ENCODE results near the gene WDR77.

The WDR77 gene

GRCh38 chr1:111469539-111469938 is 20.5 kb upstream of the WDR77 start:
- H3K9me3 ChIP-seq (ENCODE audit: control insufficient read depth, low read length): no peaks in the 10 kb centered on the region
- H3K27ac ChIP-seq (ENCODE audit: low read depth, low read length, severe bottlenecking): no peak overlapping the region
- H3K36me3 ChIP-seq (ENCODE audit: control insufficient read depth, insufficient read depth, low read length): peaks cover 17% of the 10 kb centered on the region
- no peak overlapping the region for H3K4me3 ChIP-seq (ENCODE audit: extremely low read depth, insufficient read depth, low read length, poor library complexity, severe bottlenecking)
- no peaks in the 10 kb centered on the region for H3K4me1 ChIP-seq (ENCODE audit: control insufficient read depth, insufficient read depth, low read length, poor library complexity, severe bottlenecking)

- no peak overlapping the region for H3K27ac ChIP-seq (ENCODE audit: low read depth, low read length, severe bottlenecking)
- no peak overlapping the region for H3K4me3 ChIP-seq (ENCODE audit: extremely low read depth, insufficient read depth, low read length, poor library complexity, severe bottlenecking)
- H3K4me1 ChIP-seq (ENCODE audit: control insufficient read depth, insufficient read depth, low read length, poor library complexity, severe bottlenecking): no peaks in the 10 kb centered on the region
- H3K9me3 ChIP-seq (ENCODE audit: control insufficient read depth, low read length): no peaks in the 10 kb centered on the region
- peaks cover 17% of the 10 kb centered on the region for H3K36me3 ChIP-seq (ENCODE audit: control insufficient read depth, insufficient read depth, low read length)
Measured at GRCh38 chr1:111468717-111469100, 19.7 kb upstream of the WDR77 start.

GRCh38 chr1:111467865-111468716 is 19.0 kb upstream of the WDR77 start:
- Histone ChIP-seq H3K4me1 (ENCODE audit: control insufficient read depth, insufficient read depth, low read length, poor library complexity, severe bottlenecking) (no peaks in the 10 kb centered on the region), H3K36me3 (ENCODE audit: control insufficient read depth, insufficient read depth, low read length) (peaks cover 18% of the 10 kb centered on the region), H3K4me3 (ENCODE audit: extremely low read depth, insufficient read depth, low read length, poor library complexity, severe bottlenecking) (no peak overlapping the region), H3K27ac (ENCODE audit: low read depth, low read length, severe bottlenecking) (no peak overlapping the region), H3K9me3 (ENCODE audit: control insufficient read depth, low read length) (no peaks in the 10 kb centered on the region)
- WGBS, 2 experiments (ENCODE audit: insufficient coverage in 2 of 2): 94 to 100% methylated on average over 1 to 2 of the region's 2 CpGs

GRCh38 chr1:111466480-111466879 is 17.4 kb upstream of the WDR77 start:
- no peak overlapping the region for H3K4me3 ChIP-seq (ENCODE audit: extremely low read depth, insufficient read depth, low read length, poor library complexity, severe bottlenecking)
- no CpG with 5 or more reads among the region's 1 CpG for WGBS, 2 experiments (ENCODE audit: insufficient coverage in 2 of 2)
- H3K4me1 ChIP-seq (ENCODE audit: control insufficient read depth, insufficient read depth, low read length, poor library complexity, severe bottlenecking): no peaks in the 10 kb centered on the region
- no peak overlapping the region for H3K27ac ChIP-seq (ENCODE audit: low read depth, low read length, severe bottlenecking)
- H3K36me3 ChIP-seq (ENCODE audit: control insufficient read depth, insufficient read depth, low read length): peaks cover 32% of the 10 kb centered on the region
- no peaks in the 10 kb centered on the region for H3K9me3 ChIP-seq (ENCODE audit: control insufficient read depth, low read length)

GRCh38 chr1:111465754-111466153 is 16.7 kb upstream of the WDR77 start:
- H3K27ac ChIP-seq (ENCODE audit: low read depth, low read length, severe bottlenecking): no peak overlapping the region
- H3K4me3 ChIP-seq (ENCODE audit: extremely low read depth, insufficient read depth, low read length, poor library complexity, severe bottlenecking): no peak overlapping the region
- H3K36me3 ChIP-seq (ENCODE audit: control insufficient read depth, insufficient read depth, low read length): peaks cover 35% of the 10 kb centered on the region
- H3K4me1 ChIP-seq (ENCODE audit: control insufficient read depth, insufficient read depth, low read length, poor library complexity, severe bottlenecking): no peaks in the 10 kb centered on the region
- H3K9me3 ChIP-seq (ENCODE audit: control insufficient read depth, low read length): no peaks in the 10 kb centered on the region
- WGBS, 2 experiments (ENCODE audit: insufficient coverage in 2 of 2): 86% methylated on average over 1 of the region's 2 CpGs; no CpG with 5 or more reads in 1 of the 2 experiments

- Histone ChIP-seq H3K36me3 (ENCODE audit: control insufficient read depth, insufficient read depth, low read length) (peaks cover 46% of the 10 kb centered on the region), H3K4me1 (ENCODE audit: control insufficient read depth, insufficient read depth, low read length, poor library complexity, severe bottlenecking) (no peaks in the 10 kb centered on the region), H3K9me3 (ENCODE audit: control insufficient read depth, low read length) (no peaks in the 10 kb centered on the region), H3K4me3 (ENCODE audit: extremely low read depth, insufficient read depth, low read length, poor library complexity, severe bottlenecking) (no peak overlapping the region), H3K27ac (ENCODE audit: low read depth, low read length, severe bottlenecking) (no peak overlapping the region)
- WGBS, 2 experiments (ENCODE audit: insufficient coverage in 2 of 2): 93 to 94% methylated on average over 3 to 4 of the region's 4 CpGs
Measured at GRCh38 chr1:111463029-111463683, 14.1 kb upstream of the WDR77 start.

- Histone ChIP-seq H3K27ac (ENCODE audit: low read depth, low read length, severe bottlenecking) (no peak overlapping the region), H3K4me3 (ENCODE audit: extremely low read depth, insufficient read depth, low read length, poor library complexity, severe bottlenecking) (no peak overlapping the region)
Measured at GRCh38 chr1:111462370-111463028, 13.4 kb upstream of the WDR77 start.

GRCh38 chr1:111461765-111462164 is 12.7 kb upstream of the WDR77 start:
- no peak overlapping the region for H3K4me3 ChIP-seq (ENCODE audit: extremely low read depth, insufficient read depth, low read length, poor library complexity, severe bottlenecking)
- H3K9me3 ChIP-seq (ENCODE audit: control insufficient read depth, low read length): no peaks in the 10 kb centered on the region
- no peaks in the 10 kb centered on the region for H3K4me1 ChIP-seq (ENCODE audit: control insufficient read depth, insufficient read depth, low read length, poor library complexity, severe bottlenecking)
- WGBS, 2 experiments (ENCODE audit: insufficient coverage in 2 of 2): 85 to 96% methylated on average over 2 to 3 of the region's 6 CpGs
- no peak overlapping the region for H3K27ac ChIP-seq (ENCODE audit: low read depth, low read length, severe bottlenecking)
- peaks cover 57% of the 10 kb centered on the region for H3K36me3 ChIP-seq (ENCODE audit: control insufficient read depth, insufficient read depth, low read length)

More at GRCh38 chr1:111462370-111463028, 13.4 kb upstream of the WDR77 start:
- no peaks in the 10 kb centered on the region for H3K9me3 ChIP-seq (ENCODE audit: control insufficient read depth, low read length)
- H3K4me1 ChIP-seq (ENCODE audit: control insufficient read depth, insufficient read depth, low read length, poor library complexity, severe bottlenecking): no peaks in the 10 kb centered on the region
- 100% methylated on average over 1 of the region's 4 CpGs; no CpG with 5 or more reads in 1 of the 2 experiments for WGBS, 2 experiments (ENCODE audit: insufficient coverage in 2 of 2)
- H3K36me3 ChIP-seq (ENCODE audit: control insufficient read depth, insufficient read depth, low read length): peaks cover 50% of the 10 kb centered on the region

- no CpG with 5 or more reads among the region's 3 CpGs for WGBS, 2 experiments (ENCODE audit: insufficient coverage in 2 of 2)
- H3K27ac ChIP-seq (ENCODE audit: low read depth, low read length, severe bottlenecking): no peak overlapping the region
- no peaks in the 10 kb centered on the region for H3K4me1 ChIP-seq (ENCODE audit: control insufficient read depth, insufficient read depth, low read length, poor library complexity, severe bottlenecking)
- H3K36me3 ChIP-seq (ENCODE audit: control insufficient read depth, insufficient read depth, low read length): peaks cover 93% of the 10 kb centered on the region
- H3K9me3 ChIP-seq (ENCODE audit: control insufficient read depth, low read length): no peaks in the 10 kb centered on the region
- H3K4me3 ChIP-seq (ENCODE audit: extremely low read depth, insufficient read depth, low read length, poor library complexity, severe bottlenecking): no peak overlapping the region
Measured at GRCh38 chr1:111455642-111456031, 6.6 kb upstream of the WDR77 start.

- Histone ChIP-seq H3K27ac (ENCODE audit: low read depth, low read length, severe bottlenecking) (no peak overlapping the region), H3K4me1 (ENCODE audit: control insufficient read depth, insufficient read depth, low read length, poor library complexity, severe bottlenecking) (no peaks in the 10 kb centered on the region), H3K9me3 (ENCODE audit: control insufficient read depth, low read length) (no peaks in the 10 kb centered on the region), H3K4me3 (ENCODE audit: extremely low read depth, insufficient read depth, low read length, poor library complexity, severe bottlenecking) (no peak overlapping the region), H3K36me3 (ENCODE audit: control insufficient read depth, insufficient read depth, low read length) (peaks cover 88% of the 10 kb centered on the region)
- 83% methylated on average over 1 of the region's 5 CpGs; no CpG with 5 or more reads in 1 of the 2 experiments for WGBS, 2 experiments (ENCODE audit: insufficient coverage in 2 of 2)
Measured at GRCh38 chr1:111454859-111455641, 6.0 kb upstream of the WDR77 start.
